SK-N-SH (cell line): ENCODE data around the gene PPFIBP2.

ENCODE experiments used
- CHD2 ChIP-seq: fragments of 150-350 bp; IDR thresholded peaks from 2 replicates; pipeline ENCODE4 v1.6.1; 2018; ENCODE audit warnings: low read length; ENCODE audit not compliant: partially characterized antibody
- EP300 ChIP-seq, 2 experiments: IDR thresholded peaks; 2 replicates each; pipeline versions ENCODE4 v1.4.0 to v1.6.1; 2012; ENCODE audit warnings: borderline replicate concordance in 1 of 2, low read depth in 1 of 2, low read length in 1 of 2
- EZH2phosphoT487 ChIP-seq: fragments of 200-600 bp; sonication (generic); IDR thresholded peaks from 2 replicates; pipeline ENCODE4 v1.6.1; 2017; ENCODE audit warnings: low read depth, mixed run types, mild to moderate bottlenecking, antibody characterized with exemption, moderate library complexity, borderline replicate concordance
- FOSL2 ChIP-seq: IDR thresholded peaks from 2 replicates; pipeline ENCODE4 v1.4.0; 2012; ENCODE audit warnings: low read depth, mild to moderate bottlenecking, moderate library complexity, borderline replicate concordance
- FOXM1 ChIP-seq: IDR thresholded peaks from 2 replicates; pipeline ENCODE4 v1.4.0; 2012; ENCODE audit warnings: low read depth, mild to moderate bottlenecking
- MXI1 ChIP-seq: IDR thresholded peaks from 2 replicates; pipeline ENCODE4 v1.6.1; 2012; ENCODE audit warnings: mild to moderate bottlenecking, low read depth, low read length, improper control_type of control experiment
- POLR2AphosphoS5 ChIP-seq: IDR thresholded peaks from 2 replicates; pipeline ENCODE4 v1.6.1; 2012; ENCODE audit warnings: low read depth, low read length
- RXRA ChIP-seq: IDR thresholded peaks from 2 replicates; pipeline ENCODE4 v1.4.0; 2012; ENCODE audit warnings: low read depth, mild to moderate bottlenecking, borderline replicate concordance
- SIN3A ChIP-seq: IDR thresholded peaks from 2 replicates; pipeline ENCODE4 v1.6.1; 2012; ENCODE audit warnings: low read depth, mild to moderate bottlenecking, low read length, moderate library complexity, borderline replicate concordance
- TAF1 ChIP-seq: IDR thresholded peaks from 2 replicates; pipeline ENCODE4 v1.6.1; 2012; ENCODE audit warnings: low read depth, mild to moderate bottlenecking, low read length, moderate library complexity, borderline replicate concordance
- TCF12 ChIP-seq: IDR thresholded peaks from 2 replicates; pipeline ENCODE4 v1.4.0; 2012
- TF ChIP-seq, protein P1 (sequence below): fragments of 200-600 bp; sonication (generic); IDR thresholded peaks from 2 replicates; pipeline ENCODE4 v1.6.1; 2017; ENCODE audit warnings: antibody characterized with exemption, mild to moderate bottlenecking, moderate library complexity
- TF ChIP-seq, protein P2 (sequence below): IDR thresholded peaks from 2 replicates; pipeline ENCODE4 v1.4.0; 2012; ENCODE audit warnings: low read depth
- TF ChIP-seq, protein P3 (sequence below): IDR thresholded peaks from 2 replicates; pipeline ENCODE4 v1.6.1; 2012; ENCODE audit warnings: mild to moderate bottlenecking, low read depth, low read length, moderate library complexity

GRCh38 chr11:7514099-7514591, 346 bp downstream of the PPFIBP2 start:
- TF ChIP-seq, protein P1, sequence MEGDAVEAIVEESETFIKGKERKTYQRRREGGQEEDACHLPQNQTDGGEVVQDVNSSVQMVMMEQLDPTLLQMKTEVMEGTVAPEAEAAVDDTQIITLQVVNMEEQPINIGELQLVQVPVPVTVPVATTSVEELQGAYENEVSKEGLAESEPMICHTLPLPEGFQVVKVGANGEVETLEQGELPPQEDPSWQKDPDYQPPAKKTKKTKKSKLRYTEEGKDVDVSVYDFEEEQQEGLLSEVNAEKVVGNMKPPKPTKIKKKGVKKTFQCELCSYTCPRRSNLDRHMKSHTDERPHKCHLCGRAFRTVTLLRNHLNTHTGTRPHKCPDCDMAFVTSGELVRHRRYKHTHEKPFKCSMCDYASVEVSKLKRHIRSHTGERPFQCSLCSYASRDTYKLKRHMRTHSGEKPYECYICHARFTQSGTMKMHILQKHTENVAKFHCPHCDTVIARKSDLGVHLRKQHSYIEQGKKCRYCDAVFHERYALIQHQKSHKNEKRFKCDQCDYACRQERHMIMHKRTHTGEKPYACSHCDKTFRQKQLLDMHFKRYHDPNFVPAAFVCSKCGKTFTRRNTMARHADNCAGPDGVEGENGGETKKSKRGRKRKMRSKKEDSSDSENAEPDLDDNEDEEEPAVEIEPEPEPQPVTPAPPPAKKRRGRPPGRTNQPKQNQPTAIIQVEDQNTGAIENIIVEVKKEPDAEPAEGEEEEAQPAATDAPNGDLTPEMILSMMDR = no peak
- TF ChIP-seq FOSL2 (no peak), RXRA (no peak), SIN3A (no peak), FOXM1 (no peak), TAF1 (no peak), EP300 (IDR thresholded peaks at IDR 0.05; ENCODE audit: borderline replicate concordance in 1 of 2, low read depth in 1 of 2, low read length in 1 of 2) (no peak), POLR2AphosphoS5 (no peak), TCF12 (no peak), CHD2 (no peak), MXI1 (no peak), EZH2phosphoT487 (no peak)
- TF ChIP-seq, protein P2, sequence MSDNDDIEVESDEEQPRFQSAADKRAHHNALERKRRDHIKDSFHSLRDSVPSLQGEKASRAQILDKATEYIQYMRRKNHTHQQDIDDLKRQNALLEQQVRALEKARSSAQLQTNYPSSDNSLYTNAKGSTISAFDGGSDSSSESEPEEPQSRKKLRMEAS = no peak
- TF ChIP-seq, protein P3, sequence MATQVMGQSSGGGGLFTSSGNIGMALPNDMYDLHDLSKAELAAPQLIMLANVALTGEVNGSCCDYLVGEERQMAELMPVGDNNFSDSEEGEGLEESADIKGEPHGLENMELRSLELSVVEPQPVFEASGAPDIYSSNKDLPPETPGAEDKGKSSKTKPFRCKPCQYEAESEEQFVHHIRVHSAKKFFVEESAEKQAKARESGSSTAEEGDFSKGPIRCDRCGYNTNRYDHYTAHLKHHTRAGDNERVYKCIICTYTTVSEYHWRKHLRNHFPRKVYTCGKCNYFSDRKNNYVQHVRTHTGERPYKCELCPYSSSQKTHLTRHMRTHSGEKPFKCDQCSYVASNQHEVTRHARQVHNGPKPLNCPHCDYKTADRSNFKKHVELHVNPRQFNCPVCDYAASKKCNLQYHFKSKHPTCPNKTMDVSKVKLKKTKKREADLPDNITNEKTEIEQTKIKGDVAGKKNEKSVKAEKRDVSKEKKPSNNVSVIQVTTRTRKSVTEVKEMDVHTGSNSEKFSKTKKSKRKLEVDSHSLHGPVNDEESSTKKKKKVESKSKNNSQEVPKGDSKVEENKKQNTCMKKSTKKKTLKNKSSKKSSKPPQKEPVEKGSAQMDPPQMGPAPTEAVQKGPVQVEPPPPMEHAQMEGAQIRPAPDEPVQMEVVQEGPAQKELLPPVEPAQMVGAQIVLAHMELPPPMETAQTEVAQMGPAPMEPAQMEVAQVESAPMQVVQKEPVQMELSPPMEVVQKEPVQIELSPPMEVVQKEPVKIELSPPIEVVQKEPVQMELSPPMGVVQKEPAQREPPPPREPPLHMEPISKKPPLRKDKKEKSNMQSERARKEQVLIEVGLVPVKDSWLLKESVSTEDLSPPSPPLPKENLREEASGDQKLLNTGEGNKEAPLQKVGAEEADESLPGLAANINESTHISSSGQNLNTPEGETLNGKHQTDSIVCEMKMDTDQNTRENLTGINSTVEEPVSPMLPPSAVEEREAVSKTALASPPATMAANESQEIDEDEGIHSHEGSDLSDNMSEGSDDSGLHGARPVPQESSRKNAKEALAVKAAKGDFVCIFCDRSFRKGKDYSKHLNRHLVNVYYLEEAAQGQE = no peak
